ENCODE data around the gene UBE2V1.

GRCh38 chr20:50042370-50043313, 70.3 kb downstream of the UBE2V1 start:
- TF ChIP-seq POLR2A (IDR thresholded peaks at IDR 0.05): no peak
- TF ChIP-seq CTCF (IDR thresholded peaks at IDR 0.05): no peak
- no peak for TF ChIP-seq EP300 (IDR thresholded peaks at IDR 0.05)
